Caki2 (cell line): Measurements from ENCODE around the gene ACTN1. TPM values are rescaled to one million over a fixed set of nuclear protein-coding genes. Genes with fewer than 3 reads are reported as not detected.
A peak's percentile ranks its signal among the peaks of the same experiment; 100 is the strongest.

Experiments used
- DNase-seq: peaks from one replicate; pipeline ENCODE4 v3.0.0-alpha.2; 2015; ENCODE audit warnings: low read depth
- in situ Hi-C: cut with HindIII; loops from 2 replicates; pipeline ENCODE4 v1.10.0; 2016; ENCODE audit warnings: low sequenced_read_pairs, low pct_unique_long_range_greater_than_20kb, mixed read lengths
- total RNA-seq: library from RNA; depleted of rRNA; stranded (reverse); fragments of >200 nt; shearing (Covaris generic); gene quantifications from 2 replicates; pipeline ENCODE4 v1.2.3, GENCODE V29; 2014; ENCODE audit warnings: low replicate concordance

Gene ACTN1
- total RNA-seq, 1 experiment from 2014 or later, result 57.0 TPM

- no peak for DNase-seq
- in situ Hi-C loops, result no loop called here
Observed at GRCh38 chr14:68888025-68888850, 90.9 kb downstream of the ACTN1 start.

- in situ Hi-C loops, result no loop called here
- no peak for DNase-seq
Observed at GRCh38 chr14:68886109-68886434, 93.0 kb downstream of the ACTN1 start.

GRCh38 chr14:68885226-68886108, 93.6 kb downstream of the ACTN1 start:
- in situ Hi-C loops, result no loop called here
- no peak for DNase-seq

GRCh38 chr14:68884031-68885030, 94.8 kb downstream of the ACTN1 start:
- in situ Hi-C loops, result no loop called here
- peak; percentile 48 for DNase-seq

- no peak for DNase-seq
- in situ Hi-C loops, result no loop called here
Observed at GRCh38 chr14:68882235-68882634, 96.9 kb downstream of the ACTN1 start.

GRCh38 chr14:68881396-68881795, 97.7 kb downstream of the ACTN1 start:
- in situ Hi-C loops, result no loop called here
- DNase-seq, result no peak

- DNase-seq, result no peak
- in situ Hi-C loops, result no loop called here
Observed at GRCh38 chr14:68880581-68881105, 98.5 kb downstream of the ACTN1 start.

- no peak for DNase-seq
- in situ Hi-C loops, result no loop called here
Observed at GRCh38 chr14:68879841-68880575, 99.1 kb downstream of the ACTN1 start.

GRCh38 chr14:68879321-68879781, 99.8 kb downstream of the ACTN1 start:
- DNase-seq, result no peak
- in situ Hi-C loops, result no loop called here

- DNase-seq, result no peak
- in situ Hi-C loops, result no loop called here
Observed at GRCh38 chr14:68878908-68879307, 100.2 kb downstream of the ACTN1 start.

GRCh38 chr14:68877993-68878575, 101.0 kb downstream of the ACTN1 start:
- DNase-seq, result no peak
- in situ Hi-C loops, result no loop called here

GRCh38 chr14:68876976-68877375, 102.1 kb downstream of the ACTN1 start:
- DNase-seq, result no peak
- in situ Hi-C loops, result no loop called here

- in situ Hi-C loops, result no loop called here
- no peak for DNase-seq
Observed at GRCh38 chr14:68874746-68875155, 104.4 kb downstream of the ACTN1 start.

GRCh38 chr14:68873376-68873775, 105.7 kb downstream of the ACTN1 start:
- in situ Hi-C loops, result no loop called here

GRCh38 chr14:68871392-68871791, 107.7 kb downstream of the ACTN1 start:
- in situ Hi-C loops, result no loop called here

More at GRCh38 chr14:68873376-68873775, 105.7 kb downstream of the ACTN1 start:
- DNase-seq, result no peak

GRCh38 chr14:68866991-68867533, 112.0 kb downstream of the ACTN1 start:
- no peak for DNase-seq
- in situ Hi-C loops, result no loop called here

More at GRCh38 chr14:68871392-68871791, 107.7 kb downstream of the ACTN1 start:
- DNase-seq, result no peak

- in situ Hi-C loops, result no loop called here
- no peak for DNase-seq
Observed at GRCh38 chr14:68865542-68865941, 113.6 kb downstream of the ACTN1 start.
